HG03103 (cell line): ENCODE results near the gene PFKL.

Experiments
- ATAC-seq: cut with Tn5 transposase; IDR thresholded peaks from one replicate; pipeline ENCODE4 v1.9.1; 2021; ENCODE audit warnings: low read depth; ENCODE audit not compliant: unreplicated experiment

PFKL gene

DNA sequence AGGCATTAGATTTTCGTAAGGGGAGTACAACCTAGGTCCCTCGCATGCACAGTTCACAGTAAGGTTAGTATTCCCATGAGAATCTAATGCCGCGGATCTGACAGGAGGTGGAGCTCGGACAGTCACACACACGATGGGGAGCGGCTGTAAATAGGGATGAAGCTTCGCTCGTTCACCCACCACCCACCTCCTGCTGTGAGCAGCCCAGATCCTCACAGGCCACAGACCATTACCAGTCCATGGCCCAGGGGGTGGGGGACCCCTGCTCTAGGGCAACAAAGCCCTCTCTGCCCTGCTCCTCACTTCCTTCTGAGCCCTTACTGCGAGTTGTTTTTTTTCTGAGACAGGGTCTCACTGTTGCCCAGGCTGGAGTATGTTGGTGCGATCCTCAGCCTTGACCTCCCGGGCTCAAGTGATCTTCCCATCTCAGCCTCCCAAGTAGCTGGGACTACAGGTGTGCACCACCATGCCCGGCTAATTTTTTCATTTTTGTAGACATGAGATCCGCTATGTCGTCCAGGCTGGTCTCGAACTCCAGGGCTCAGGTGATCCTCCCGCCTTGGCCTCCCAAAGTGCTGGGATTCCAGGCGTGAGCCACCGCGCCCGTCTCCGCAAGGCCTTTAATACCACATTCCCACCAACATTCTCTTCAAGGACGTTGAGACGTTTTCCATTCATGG, 74.9 kb downstream of the PFKL start:
- no peak for ATAC-seq

DNA sequence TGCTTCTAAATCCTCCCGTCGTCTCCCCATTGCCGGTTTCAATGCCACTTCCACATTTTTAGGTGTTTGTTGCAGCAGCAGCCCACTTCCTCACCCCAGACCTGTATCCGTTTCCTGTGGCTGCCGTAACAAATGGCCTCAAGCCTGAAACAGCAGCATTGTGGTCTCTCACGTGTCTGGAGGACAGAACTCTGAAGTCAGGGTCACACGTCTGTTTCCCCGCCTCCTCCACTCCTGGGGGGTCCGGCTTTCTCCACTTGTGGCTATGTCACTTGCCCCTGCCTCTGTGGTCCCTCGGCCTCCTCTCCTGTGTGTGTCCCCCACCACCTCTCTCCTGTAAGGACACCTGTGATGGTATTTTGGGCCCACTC, 75.4 kb downstream of the PFKL start:
- no peak for ATAC-seq

DNA sequence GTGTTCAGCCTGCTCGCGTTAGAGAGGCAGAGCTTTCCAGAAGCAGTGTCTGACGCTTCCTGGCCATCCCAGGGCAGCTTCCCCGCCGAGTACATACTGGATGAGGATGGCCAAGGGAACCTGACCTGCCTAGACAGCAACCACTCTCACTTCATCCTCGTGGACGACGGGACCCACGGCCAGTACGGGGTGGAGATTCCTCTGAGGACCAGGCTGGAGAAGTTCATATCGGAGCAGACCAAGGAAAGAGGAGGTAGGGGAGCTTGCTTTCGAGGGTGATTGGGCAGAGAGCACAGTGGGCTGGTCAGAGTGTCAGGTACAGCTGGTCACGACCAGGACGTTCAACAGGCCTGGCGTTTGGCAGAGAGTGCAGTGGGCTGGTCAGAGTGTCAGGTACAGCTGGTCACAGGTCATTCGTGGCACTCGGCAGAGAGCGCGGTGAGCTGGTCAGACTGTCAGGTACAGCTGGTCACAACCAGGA, 75.9 kb downstream of the PFKL start:
- no peak for ATAC-seq

DNA sequence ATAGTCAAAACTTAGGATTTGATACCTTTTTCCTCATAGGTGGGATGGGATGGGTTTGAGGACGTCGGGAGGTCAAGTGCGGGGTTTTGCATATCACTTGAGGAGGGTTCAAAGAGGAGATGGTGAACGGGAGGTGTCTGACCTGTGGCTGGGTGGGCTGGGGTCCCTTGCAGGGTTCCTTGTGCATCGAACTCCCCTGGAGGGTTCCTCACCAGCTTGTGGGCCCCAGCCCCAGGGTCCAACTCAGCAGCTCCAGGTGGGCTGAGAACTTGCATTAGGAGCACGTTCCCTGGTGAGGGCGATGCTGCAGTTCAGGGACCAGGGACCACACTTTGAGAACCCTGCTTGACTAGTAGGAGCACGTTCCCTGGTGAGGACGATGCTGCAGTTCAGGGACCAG, 76.8 kb downstream of the PFKL start:
- ATAC-seq = no peak
